ENCODE measurements around the gene C1orf226. TPM values are rescaled to one million over a fixed set of nuclear protein-coding genes. Genes with fewer than 3 reads are reported as not detected.

The C1orf226 gene
- total and polyA plus RNA-seq, 2 of the 4 experiments (the other 2 are of a cell fraction): under 0.01 to 0.10 TPM

- dilution Hi-C loops (cut with HindIII; ENCODE audit: low sequenced_read_pairs, unreplicated experiment) (no loop called here), in situ Hi-C loops (cut with MboI; ENCODE audit: low sequenced_read_pairs) (no loop called here), intact Hi-C loops (cut with micrococcal nuclease) (no loop called here)
- Histone ChIP-seq H3K36me3 (ENCODE audit: control insufficient read depth, insufficient read depth, low read length) (no peaks in the 10 kb centered on the region), H3K4me3 (ENCODE audit: insufficient read depth, low read depth, low read length) (no peak overlapping the region), H2BK120ac (ENCODE audit: low read depth, low read length) (no peak overlapping the region), H3K9ac (ENCODE audit: low read depth, low read length) (no peak overlapping the region), H3K18ac (ENCODE audit: low read depth, low read length) (no peak overlapping the region), H2BK20ac (ENCODE audit: low read depth, low read length) (no peak overlapping the region), H3K79me1 (ENCODE audit: low read depth in 1 of 2, low read length in 2 of 2) (no peaks in the 10 kb centered on the region), H3K4me1 (ENCODE audit: control insufficient read depth, insufficient read depth, low read length) (no peaks in the 10 kb centered on the region), H2BK15ac (ENCODE audit: low read depth, low read length) (no peak overlapping the region), H2AK9ac (replicated peaks; ENCODE audit: low read depth, low read length, poor library complexity) (no peak overlapping the region), H2AK5ac (ENCODE audit: low read depth, low read length) (no peak overlapping the region), H2AFZ (replicated peaks; ENCODE audit: low read length, poor library complexity) (no peak overlapping the region), H4K91ac (ENCODE audit: insufficient read depth, low read depth, low read length) (no peak overlapping the region), H4K5ac (ENCODE audit: low read depth, low read length) (no peak overlapping the region), H3K23ac (ENCODE audit: low read depth, low read length) (no peak overlapping the region), H3K14ac (replicated peaks; ENCODE audit: low read depth, low read length) (no peak overlapping the region), H3K4ac (ENCODE audit: low read depth, low read length) (no peak overlapping the region), H3K9me3 (ENCODE audit: control insufficient read depth, insufficient read depth, low read length) (no peaks in the 10 kb centered on the region), H3K27me3 (ENCODE audit: control insufficient read depth, insufficient read depth, low read length) (peaks cover 18% of the 10 kb centered on the region), H3K4me2 (ENCODE audit: low read depth, low read length) (no peak overlapping the region), H4K20me1 (ENCODE audit: insufficient read depth, low read length) (no peaks in the 10 kb centered on the region), H4K8ac (ENCODE audit: low read depth in 2 of 2, low read length in 2 of 2) (no peak overlapping the region), H3K9me1 (ENCODE audit: insufficient read depth, low read length) (no peaks in the 10 kb centered on the region), H2BK5ac (ENCODE audit: low read depth, low read length, poor library complexity, severe bottlenecking) (no peak overlapping the region), H3K27ac (ENCODE audit: insufficient read depth, low read length) (no peak overlapping the region), H3K56ac (ENCODE audit: extremely low read depth, insufficient read depth, low read length) (no peak overlapping the region)
- DNase-seq (no peak), ATAC-seq (ENCODE audit: low read depth) (no peak)
- no TSS peak for BruUV-seq (replicated peaks)
- 73% methylated on average over 5 of the region's 9 CpGs; no CpG with 5 or more reads in 1 of the 2 experiments for WGBS, 2 experiments (ENCODE audit: extremely low coverage in 2 of 2, insufficient read length in 1 of 2)
- CTCF ChIA-PET: no interaction called here
- POLR2A ChIA-PET (ENCODE audit: unreplicated experiment): no interaction called here
- TF ChIP-seq RCOR1 (IDR thresholded peaks at IDR 0.05; ENCODE audit: insufficient replicate concordance, low read length): no peak
- TF ChIP-seq FOS (IDR thresholded peaks at IDR 0.05; ENCODE audit: low read depth, low read length): no peak
- no peak for TF ChIP-seq SMC3 (IDR thresholded peaks at IDR 0.05; ENCODE audit: low read depth, low read length)
- TF ChIP-seq RFX5 (IDR thresholded peaks at IDR 0.05; ENCODE audit: low read depth, low read length): no peak
- no peak for TF ChIP-seq RAD21 (IDR thresholded peaks at IDR 0.05; ENCODE audit: low read length)
- no peak for TF ChIP-seq USF2 (IDR thresholded peaks at IDR 0.05; ENCODE audit: low read depth, low read length)
- TF ChIP-seq ELK1 (IDR thresholded peaks at IDR 0.05; ENCODE audit: borderline replicate concordance, low read depth, low read length): no peak
- TF ChIP-seq NFE2L2 (IDR thresholded peaks at IDR 0.05; ENCODE audit: low read depth, low read length): no peak
- no peak for TF ChIP-seq CTCF (conservative IDR thresholded peaks at IDR 0.05; ENCODE audit: low read depth, low read length)
- TF ChIP-seq MAZ (IDR thresholded peaks at IDR 0.05; ENCODE audit: borderline replicate concordance, low read depth, low read length): no peak
- no peak for TF ChIP-seq MXI1 (IDR thresholded peaks at IDR 0.05; ENCODE audit: borderline replicate concordance, low read depth, low read length)
These were observed 7.1 kb upstream of the C1orf226 start for GRCh38 chr1:162374406-162374805.

Measured in IMR-90 (cell line).